Ovary (tissue), 9 donors: ENCODE results near the gene MRPS18B. TPM values are rescaled to one million over a fixed set of nuclear protein-coding genes. Genes with fewer than 3 reads are reported as not detected.

ENCODE experiments used
- DNase-seq, 5 donors: peaks; one replicate each; pipeline ENCODE4 v3.0.0-alpha.2; 2019 to 2020
- H3K27ac ChIP-seq, 2 donors: fragments of 200-600 bp; one replicate each; pipeline versions ENCODE4 v1.5.1 to v1.8.0; 2019 to 2022
- H3K27me3 ChIP-seq: fragments of 200-600 bp; one replicate; pipeline ENCODE4 v1.8.0; 2022
- H3K36me3 ChIP-seq: fragments of 200-600 bp; sonication (generic); one replicate; pipeline ENCODE4 v1.5.1; 2019
- H3K4me1 ChIP-seq: one replicate; pipeline ENCODE4 v1.8.1; 2013; ENCODE audit warnings: mild to moderate bottlenecking, moderate library complexity; ENCODE audit not compliant: insufficient read depth
- H3K4me3 ChIP-seq: fragments of 200-600 bp; sonication (generic); one replicate; pipeline ENCODE4 v1.5.1; 2017
- H3K9me3 ChIP-seq, 2 donors: fragments of 200-600 bp in 1 of 2; sonication (generic) in 1 of 2; one replicate each; pipeline versions ENCODE4 v1.5.1 to v1.8.1; 2013 to 2019; ENCODE audit warnings: mild to moderate bottlenecking in 1 of 2, moderate library complexity in 1 of 2
- CTCF ChIP-seq, 3 donors: fragments of 450-650 bp in 2 of 3; fragments of 200-600 bp in 1 of 3; IDR thresholded peaks; one replicate each; pipeline versions ENCODE4 v1.5.1 to v1.8.0; 2016 to 2022; ENCODE audit warnings: antibody characterized with exemption in 3 of 3, mild to moderate bottlenecking in 1 of 3
- EP300 ChIP-seq: sonication (generic); formaldehyde crosslinking; IDR thresholded peaks from one replicate; pipeline ENCODE4 v1.6.1; 2017; ENCODE audit warnings: antibody characterized with exemption
- POLR2A ChIP-seq: fragments of 450-650 bp; IDR thresholded peaks from one replicate; pipeline ENCODE4 v1.6.1; 2017; ENCODE audit warnings: antibody characterized with exemption, mild to moderate bottlenecking, moderate library complexity
- WGBS, 3 donors: extraction: QIAGEN DNeasy Blood & Tissue Kit in 1 of 3; methylation state at CpG; one replicate each; pipeline versions ENCODE4 v1.1.5 to v1.1.7; 2013 to 2017; 5-methylcytosine and 5-hydroxymethylcytosine counted together
- intact Hi-C, 4 donors: fragments of 100-400 bp; cut with DNase I; formaldehyde crosslinking; loops; one replicate each; pipeline versions ENCODE4 v1.11.0 to v1.15.1; 2022 to 2023
- polyA plus RNA-seq, 2 donors: library from polyadenylated mRNA; stranded (reverse); fragments of 200-250 nt in 1 of 2; fragments of 350-450 nt in 1 of 2; fragmentation: Illumina TruSeq in 1 of 2; extraction: RNeasy Lipid Tissue Mini Kit (QIAGEN cat#74804) in 1 of 2; gene quantifications; one replicate each; pipeline ENCODE4 v1.2.3, GENCODE V29; 2013 to 2014
- total RNA-seq, 7 donors: library from RNA; depleted of rRNA in 2 of 7; stranded (reverse); fragments of >200 nt in 2 of 7; fragmentation: NEBNext Ultra II Directional in 3 of 7; extraction: Animal tissue kit (Norgen Biotek cat#: 25700) in 3 of 7; gene quantifications; one replicate each; pipeline versions ENCODE4 v1.1.0 to v1.2.4, GENCODE V29; 2016 to 2023
- donor health status: DM: no; HTN: no; CAD: no; lungs with moderate emphysema.
- donor health status: DM: no; HTN: no; CAD: no.
- donor health status: Bipolar disorder and iron deficiency.
- donor health status: DM: yes; HTN: yes; CAD: no.
- donor health status: DM: no; HTN: no; CAD: no.
- donor health status: DM: yes; HTN: yes; CAD: no.

Gene MRPS18B
- total and polyA plus RNA-seq, 9 donors, result 40.7 to 69.0 (median 55.0) TPM

- intact Hi-C loops, result no loop called here
- H3K36me3 ChIP-seq, result no peaks in the 10 kb centered on the region
- no peaks in the 10 kb centered on the region for H3K27me3 ChIP-seq
- H3K4me1 ChIP-seq, result no peaks in the 10 kb centered on the region
- no peak for TF ChIP-seq POLR2A
- TF ChIP-seq EP300, result no peak
- TF ChIP-seq CTCF (IDR thresholded peaks at IDR 0.05), result no peak
- H3K4me3 ChIP-seq, result no peak overlapping the region
- 94 to 97% (median 94%) methylated on average over 8 of the region's 8 CpGs for WGBS, 3 donors
- no peak for DNase-seq
- H3K27ac ChIP-seq, result no peak overlapping the region
- no peaks in the 10 kb centered on the region for H3K9me3 ChIP-seq
These were observed 39.6 kb upstream of the MRPS18B start for GRCh38 chr6:30578051-30578450.

- no peaks in the 10 kb centered on the region for H3K4me1 ChIP-seq
- H3K27ac ChIP-seq, result no peak overlapping the region
- no peak overlapping the region for H3K4me3 ChIP-seq
- H3K36me3 ChIP-seq, result no peaks in the 10 kb centered on the region
- no peaks in the 10 kb centered on the region for H3K9me3 ChIP-seq
- H3K27me3 ChIP-seq, result no peaks in the 10 kb centered on the region
- 69 to 82% (median 73%) methylated on average over 5 of the region's 5 CpGs for WGBS, 3 donors
- intact Hi-C loops, result no loop called here
- no peak for DNase-seq
- no peak for TF ChIP-seq EP300
These were observed 33.7 kb upstream of the MRPS18B start for GRCh38 chr6:30583921-30584320.

- no peaks in the 10 kb centered on the region for H3K4me1 ChIP-seq
- H3K36me3 ChIP-seq, result no peaks in the 10 kb centered on the region
- no peaks in the 10 kb centered on the region for H3K27me3 ChIP-seq
- TF ChIP-seq CTCF (IDR thresholded peaks at IDR 0.05) (no peak), EP300 (no peak), POLR2A (no peak)
- H3K9me3 ChIP-seq, result no peaks in the 10 kb centered on the region
- 88 to 92% (median 89%) methylated on average over 15 of the region's 15 CpGs for WGBS, 3 donors
- no peak overlapping the region for H3K27ac ChIP-seq
- no peak overlapping the region for H3K4me3 ChIP-seq
- intact Hi-C loops, result no loop called here
- DNase-seq, result no peak
These were observed 27.8 kb upstream of the MRPS18B start for GRCh38 chr6:30589754-30590358.

- no peaks in the 10 kb centered on the region for H3K9me3 ChIP-seq
- H3K27me3 ChIP-seq, result no peaks in the 10 kb centered on the region
- H3K36me3 ChIP-seq, result no peaks in the 10 kb centered on the region
- no peak for DNase-seq
- TF ChIP-seq CTCF (IDR thresholded peaks at IDR 0.05), result no peak
- no peak for TF ChIP-seq POLR2A
- no peak for TF ChIP-seq EP300
- H3K4me1 ChIP-seq, result no peaks in the 10 kb centered on the region
- H3K4me3 ChIP-seq, result no peak overlapping the region
- intact Hi-C loops, result no loop called here
- 50 to 62% (median 52%) methylated on average over 8 of the region's 8 CpGs for WGBS, 3 donors
- H3K27ac ChIP-seq, result peak overlapping the region in 1 of 2 donors; percentile 10
These were observed 27.1 kb upstream of the MRPS18B start for GRCh38 chr6:30590509-30590908.

DNA sequence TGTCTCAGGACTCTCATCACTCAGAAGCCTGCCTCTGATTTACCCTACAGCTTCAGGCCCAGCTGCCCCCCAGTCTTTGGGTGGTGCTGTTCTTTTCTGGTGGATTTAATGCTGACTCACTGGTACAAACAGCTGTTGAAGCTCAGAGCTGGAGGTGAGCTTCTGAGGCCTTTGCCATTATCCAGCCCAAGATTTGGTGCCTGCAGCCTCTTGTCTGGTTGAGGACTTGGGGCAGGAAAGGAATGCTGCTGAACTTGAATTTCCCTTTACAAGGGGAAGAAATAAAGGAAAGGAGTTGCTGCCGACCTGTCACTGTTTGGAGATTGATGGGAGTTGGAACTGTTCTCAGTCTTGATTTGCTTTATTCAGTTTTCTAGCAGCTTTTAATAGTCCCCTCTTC lies 26.6 kb upstream of the MRPS18B start:
- WGBS, 3 donors, result 13 to 36% (median 21%) methylated on average over 1 of the region's 1 CpG
- no peak for DNase-seq
- TF ChIP-seq POLR2A, result no peak
- TF ChIP-seq CTCF (IDR thresholded peaks at IDR 0.05), result no peak
- TF ChIP-seq EP300, result no peak
- Histone ChIP-seq H3K27ac (no peak overlapping the region), H3K9me3 (no peaks in the 10 kb centered on the region), H3K4me1 (no peaks in the 10 kb centered on the region), H3K4me3 (no peak overlapping the region), H3K36me3 (no peaks in the 10 kb centered on the region), H3K27me3 (no peaks in the 10 kb centered on the region)
- intact Hi-C loops, result no loop called here
